ENCODE data around the gene SLC36A3. TPM values are rescaled to one million over a fixed set of nuclear protein-coding genes. Genes with fewer than 3 reads are reported as not detected.

SLC36A3 gene
- total RNA-seq, 4 donors from 2014 or later, result not detected

GRCh38 chr5:151298063-151298855, 5.3 kb downstream of the SLC36A3 start:
- H3K4me1 ChIP-seq, result no peaks in the 10 kb centered on the region
- H3K9me3 ChIP-seq, result no peaks in the 10 kb centered on the region
- H3K36me3 ChIP-seq, result no peaks in the 10 kb centered on the region
- no peak for TF ChIP-seq EP300 (IDR thresholded peaks at IDR 0.05)
- TF ChIP-seq CTCF (IDR thresholded peaks at IDR 0.05), result peak; percentile 47 to 57 (median 54)
- intact Hi-C loops (cut with DNase I), result no loop called here
- DNase-seq (ENCODE audit: extremely low spot score), result no peak
- H3K4me3 ChIP-seq, result no peak overlapping the region
- 35% methylated on average over 6 of the region's 6 CpGs for WGBS
- no peak overlapping the region for H3K27ac ChIP-seq (replicated peaks in 1 of 4)
- no peaks in the 10 kb centered on the region for H3K27me3 ChIP-seq

- Histone ChIP-seq H3K4me3 (no peak overlapping the region), H3K4me1 (no peaks in the 10 kb centered on the region), H3K27me3 (no peaks in the 10 kb centered on the region), H3K27ac (replicated peaks in 1 of 4) (no peak overlapping the region), H3K9me3 (no peaks in the 10 kb centered on the region), H3K36me3 (no peaks in the 10 kb centered on the region)
- intact Hi-C loops (cut with DNase I), result no loop called here
- no peak for DNase-seq (ENCODE audit: extremely low spot score)
- no peak for TF ChIP-seq POLR2A (IDR thresholded peaks at IDR 0.05; ENCODE audit: low read depth)
- no peak for TF ChIP-seq EP300 (IDR thresholded peaks at IDR 0.05)
- TF ChIP-seq CTCF (IDR thresholded peaks at IDR 0.05), result no peak
- TF ChIP-seq POLR2AphosphoS5 (IDR thresholded peaks at IDR 0.05), result no peak
- WGBS, result 79% methylated on average over 2 of the region's 2 CpGs
Observed at GRCh38 chr5:151296974-151297373, 6.6 kb downstream of the SLC36A3 start.

- no peak overlapping the region for H3K4me3 ChIP-seq
- no peak for TF ChIP-seq POLR2AphosphoS5 (IDR thresholded peaks at IDR 0.05)
- 84% methylated on average over 1 of the region's 1 CpG for WGBS
- H3K27ac ChIP-seq (replicated peaks in 1 of 4), result no peak overlapping the region
- no peaks in the 10 kb centered on the region for H3K36me3 ChIP-seq
- intact Hi-C loops (cut with DNase I), result no loop called here
- no peaks in the 10 kb centered on the region for H3K27me3 ChIP-seq
- no peaks in the 10 kb centered on the region for H3K4me1 ChIP-seq
- no peaks in the 10 kb centered on the region for H3K9me3 ChIP-seq
- no peak for DNase-seq (ENCODE audit: extremely low spot score)
Observed at GRCh38 chr5:151296478-151296830, 7.1 kb downstream of the SLC36A3 start.

- 28% methylated on average over 6 of the region's 7 CpGs for WGBS
Observed at GRCh38 chr5:151295791-151296477, 7.6 kb downstream of the SLC36A3 start.

More at GRCh38 chr5:151295791-151296477, 7.6 kb downstream of the SLC36A3 start:
- no peak for DNase-seq (ENCODE audit: extremely low spot score)
- Histone ChIP-seq H3K9me3 (no peaks in the 10 kb centered on the region), H3K36me3 (no peaks in the 10 kb centered on the region), H3K4me1 (no peaks in the 10 kb centered on the region), H3K27me3 (no peaks in the 10 kb centered on the region), H3K27ac (replicated peaks in 1 of 4) (no peak overlapping the region), H3K4me3 (no peak overlapping the region)
- intact Hi-C loops (cut with DNase I), result no loop called here
- TF ChIP-seq CTCF (IDR thresholded peaks at IDR 0.05) (no peak), POLR2AphosphoS5 (IDR thresholded peaks at IDR 0.05) (no peak), EP300 (IDR thresholded peaks at IDR 0.05) (no peak), POLR2A (IDR thresholded peaks at IDR 0.05; ENCODE audit: low read depth) (no peak)
